Measurements from ENCODE around the gene RCAN1.
"Not testable (repeated sequence)": the region's sequence is repeated elsewhere in the genome, so short reads cannot be mapped to it uniquely, and the experiment has no call there.

The RCAN1 gene

DNA sequence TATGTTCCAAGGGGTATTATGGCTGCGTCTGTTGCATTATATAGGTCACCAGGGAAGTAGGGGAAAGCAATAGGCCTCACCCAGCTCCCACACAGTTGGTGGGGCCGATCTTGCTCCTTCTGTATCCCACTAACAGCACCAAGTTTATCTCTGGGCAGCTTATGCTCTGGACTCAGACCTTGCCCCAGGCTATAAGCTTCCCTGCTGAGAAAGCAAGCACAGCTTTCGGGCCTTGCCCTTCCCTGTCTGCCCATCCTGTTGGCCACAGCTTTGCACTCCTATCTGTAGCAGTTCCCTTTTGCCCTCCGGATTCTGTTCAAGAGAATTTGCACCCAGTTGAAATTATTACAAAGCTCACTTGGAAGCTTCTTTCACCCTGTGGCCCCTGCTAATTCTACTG lies 115.8 kb downstream of the RCAN1 start:
- in situ Hi-C loops (cut with HindIII; ENCODE audit: low sequenced_read_pairs), result no loop called here
- TF ChIP-seq, protein P1, sequence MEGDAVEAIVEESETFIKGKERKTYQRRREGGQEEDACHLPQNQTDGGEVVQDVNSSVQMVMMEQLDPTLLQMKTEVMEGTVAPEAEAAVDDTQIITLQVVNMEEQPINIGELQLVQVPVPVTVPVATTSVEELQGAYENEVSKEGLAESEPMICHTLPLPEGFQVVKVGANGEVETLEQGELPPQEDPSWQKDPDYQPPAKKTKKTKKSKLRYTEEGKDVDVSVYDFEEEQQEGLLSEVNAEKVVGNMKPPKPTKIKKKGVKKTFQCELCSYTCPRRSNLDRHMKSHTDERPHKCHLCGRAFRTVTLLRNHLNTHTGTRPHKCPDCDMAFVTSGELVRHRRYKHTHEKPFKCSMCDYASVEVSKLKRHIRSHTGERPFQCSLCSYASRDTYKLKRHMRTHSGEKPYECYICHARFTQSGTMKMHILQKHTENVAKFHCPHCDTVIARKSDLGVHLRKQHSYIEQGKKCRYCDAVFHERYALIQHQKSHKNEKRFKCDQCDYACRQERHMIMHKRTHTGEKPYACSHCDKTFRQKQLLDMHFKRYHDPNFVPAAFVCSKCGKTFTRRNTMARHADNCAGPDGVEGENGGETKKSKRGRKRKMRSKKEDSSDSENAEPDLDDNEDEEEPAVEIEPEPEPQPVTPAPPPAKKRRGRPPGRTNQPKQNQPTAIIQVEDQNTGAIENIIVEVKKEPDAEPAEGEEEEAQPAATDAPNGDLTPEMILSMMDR (IDR thresholded peaks at IDR 0.05; ENCODE audit: low read depth, low read length, missing control alignments), result no peak
- no peak for DNase-seq (ENCODE audit: low read depth)
- no peak overlapping the region for H3K4me3 ChIP-seq (ENCODE audit: low read depth, low read length)

DNA sequence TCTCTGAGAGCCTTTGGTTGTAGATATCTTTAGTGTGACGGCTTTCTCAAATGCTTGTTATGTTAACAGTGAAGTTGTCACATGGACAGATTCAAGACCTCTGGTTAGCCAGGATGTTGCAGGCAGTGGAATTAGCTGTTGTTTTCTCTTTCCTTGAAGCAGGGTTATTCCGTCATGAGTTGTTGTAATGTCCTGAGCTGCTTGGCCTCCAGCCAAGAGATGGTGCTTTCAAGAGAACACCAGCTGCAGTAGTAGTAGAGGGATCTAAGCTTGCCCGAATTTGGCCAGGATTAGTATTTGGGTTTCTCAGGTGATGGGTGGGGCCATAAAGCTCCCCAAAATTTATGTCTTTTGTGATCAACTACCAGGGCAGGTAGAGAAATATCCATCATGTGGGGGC lies 116.3 kb downstream of the RCAN1 start:
- DNase-seq (ENCODE audit: low read depth), result no peak
- TF ChIP-seq, protein P1 (IDR thresholded peaks at IDR 0.05; ENCODE audit: low read depth, low read length, missing control alignments), result no peak
- H3K4me3 ChIP-seq (ENCODE audit: low read depth, low read length), result no peak overlapping the region
- in situ Hi-C loops (cut with HindIII; ENCODE audit: low sequenced_read_pairs), result no loop called here

DNA sequence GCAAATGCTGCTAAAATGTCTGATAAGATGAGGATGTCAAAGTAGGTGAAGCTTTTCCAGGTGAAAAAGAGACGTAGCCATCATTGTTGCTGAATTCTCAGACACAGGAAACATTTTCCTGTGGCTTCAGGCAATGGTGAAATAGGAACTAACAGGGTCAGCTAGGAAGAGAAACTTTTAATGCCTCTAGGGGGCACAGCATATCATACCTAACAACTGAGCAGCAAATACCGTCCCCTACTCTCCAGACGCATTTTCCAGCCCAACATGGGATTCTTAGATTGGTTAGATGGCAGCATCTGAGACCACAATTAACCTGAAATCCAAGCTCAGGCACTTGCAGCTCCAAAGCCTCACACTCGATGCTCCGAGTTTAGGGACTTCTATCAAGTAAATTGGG lies 131.1 kb downstream of the RCAN1 start:
- in situ Hi-C loops (cut with HindIII; ENCODE audit: low sequenced_read_pairs); DNase-seq (ENCODE audit: low read depth); H3K4me3 ChIP-seq (ENCODE audit: low read depth, low read length): not testable (repeated sequence)

DNA sequence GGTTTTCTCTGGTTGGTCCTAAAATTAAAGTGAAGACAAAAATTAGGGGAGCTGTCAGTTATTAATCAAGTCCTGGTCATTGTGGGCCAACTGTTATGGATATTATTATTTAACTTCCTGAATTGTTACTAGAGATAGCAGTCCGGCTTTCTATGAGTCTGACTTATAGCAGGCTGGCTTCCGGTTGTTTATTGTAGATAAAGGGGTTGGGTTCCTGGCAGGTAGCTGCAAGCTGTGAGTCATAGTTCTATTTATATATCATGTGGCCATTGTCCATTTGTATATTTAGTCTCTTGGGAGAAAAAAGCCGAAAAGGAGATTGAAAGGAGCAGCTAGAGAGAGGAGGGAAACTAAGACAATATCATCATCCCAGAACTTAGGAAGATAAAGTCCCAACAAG lies 131.5 kb downstream of the RCAN1 start:
- DNase-seq (ENCODE audit: low read depth); H3K4me3 ChIP-seq (ENCODE audit: low read depth, low read length); in situ Hi-C loops (cut with HindIII; ENCODE audit: low sequenced_read_pairs): not testable (repeated sequence)

DNA sequence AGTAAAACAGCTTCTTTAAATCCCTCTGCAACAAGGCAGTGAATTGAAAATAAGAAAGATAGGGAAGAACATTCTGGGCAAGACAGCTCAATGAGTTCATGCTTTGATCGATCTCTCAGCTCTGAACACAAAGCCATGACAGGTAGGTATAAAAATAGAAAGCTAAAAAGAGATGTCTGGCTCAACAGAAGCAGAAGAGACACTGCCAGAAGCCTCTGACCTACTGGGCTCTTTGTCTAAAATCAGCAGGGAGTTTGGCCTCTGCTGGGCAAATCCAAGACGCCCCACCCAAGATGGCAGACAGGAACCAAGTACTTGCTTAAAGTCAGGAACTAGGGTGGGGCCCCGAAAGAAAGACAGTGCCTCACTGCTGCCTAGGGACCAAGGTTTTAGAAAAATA lies 147.6 kb downstream of the RCAN1 start:
- in situ Hi-C loops (cut with HindIII; ENCODE audit: low sequenced_read_pairs); H3K4me3 ChIP-seq (ENCODE audit: low read depth, low read length); DNase-seq (ENCODE audit: low read depth): not testable (repeated sequence)
